Liver (tissue), 9 donors: ENCODE measurements around the gene SDK2. TPM values are rescaled to one million over a fixed set of nuclear protein-coding genes. Genes with fewer than 3 reads are reported as not detected.

Experiments used
- DNase-seq: peaks from one replicate; pipeline ENCODE4 v3.0.0-alpha.2; 2017; ENCODE audit warnings: low spot score
- H3K27ac ChIP-seq, 2 donors: one replicate each; pipeline ENCODE4 v1.7.0; 2013; ENCODE audit warnings: inconsistent platforms in 2 of 2, low read length in 2 of 2, control low read depth in 1 of 2, low read depth in 1 of 2, mild to moderate bottlenecking in 1 of 2
- H3K27me3 ChIP-seq, 4 donors: one replicate each; pipeline versions ENCODE4 v1.6.1 to v1.7.0; 2013; ENCODE audit warnings: low read length in 3 of 4, inconsistent platforms in 1 of 4, mild to moderate bottlenecking in 1 of 4, moderate library complexity in 1 of 4; ENCODE audit not compliant: control insufficient read depth in 4 of 4, insufficient read depth in 4 of 4
- H3K36me3 ChIP-seq, 4 donors: one replicate each; pipeline versions ENCODE4 v1.6.1 to v1.7.0; 2013; ENCODE audit warnings: low read length in 3 of 4, mild to moderate bottlenecking in 3 of 4, low read depth in 1 of 4, moderate library complexity in 1 of 4; ENCODE audit not compliant: control insufficient read depth in 4 of 4, insufficient read depth in 3 of 4
- H3K4me1 ChIP-seq, 4 donors: one replicate each; pipeline versions ENCODE4 v1.6.1 to v1.7.0; 2013; ENCODE audit warnings: low read length in 3 of 4, mild to moderate bottlenecking in 3 of 4, moderate library complexity in 1 of 4; ENCODE audit not compliant: control insufficient read depth in 4 of 4, insufficient read depth in 4 of 4
- H3K4me3 ChIP-seq, 3 donors: one replicate each; pipeline versions ENCODE4 v1.6.1 to v1.7.0; 2013; ENCODE audit warnings: low read length in 3 of 3, control low read depth in 1 of 3, low read depth in 1 of 3, mild to moderate bottlenecking in 1 of 3
- H3K9ac ChIP-seq, 2 donors: one replicate each; pipeline ENCODE4 v1.7.0; 2013; ENCODE audit warnings: low read length in 2 of 2, mild to moderate bottlenecking in 2 of 2, moderate library complexity in 2 of 2, control low read depth in 1 of 2, low read depth in 1 of 2
- H3K9me3 ChIP-seq, 4 donors: one replicate each; pipeline versions ENCODE4 v1.6.1 to v1.7.0; 2013; ENCODE audit warnings: low read length in 3 of 4; ENCODE audit not compliant: control insufficient read depth in 4 of 4
- ATF3 ChIP-seq: IDR thresholded peaks from 2 replicates; pipeline ENCODE4 v1.6.1; 2016; ENCODE audit warnings: antibody characterized with exemption
- EGR1 ChIP-seq, 2 donors: IDR thresholded peaks; 2 replicates each; pipeline ENCODE4 v1.6.1; 2016 to 2018; ENCODE audit warnings: antibody characterized with exemption in 2 of 2, low read depth in 2 of 2
- FOXA1 ChIP-seq: IDR thresholded peaks from 2 replicates; pipeline ENCODE4 v1.6.1; 2016; ENCODE audit warnings: antibody characterized with exemption
- FOXA2 ChIP-seq: IDR thresholded peaks from 2 replicates; pipeline ENCODE4 v1.6.1; 2016; ENCODE audit warnings: antibody characterized with exemption
- GABPA ChIP-seq, 2 donors: IDR thresholded peaks in 1 of 2; conservative IDR thresholded peaks in 1 of 2; 2 replicates each; pipeline ENCODE4 v1.6.1; 2016; ENCODE audit warnings: antibody characterized with exemption in 2 of 2, mild to moderate bottlenecking in 1 of 2, moderate library complexity in 1 of 2
- HNF4A ChIP-seq, 2 donors: conservative IDR thresholded peaks; 2 replicates each; pipeline ENCODE4 v1.6.1; 2016; ENCODE audit warnings: antibody characterized with exemption in 2 of 2, mild to moderate bottlenecking in 2 of 2
- HNF4G ChIP-seq: IDR thresholded peaks from 2 replicates; pipeline ENCODE4 v1.6.1; 2016; ENCODE audit warnings: antibody characterized with exemption
- JUND ChIP-seq, 2 donors: IDR thresholded peaks; 2 replicates each; pipeline ENCODE4 v1.6.1; 2016; ENCODE audit warnings: antibody characterized with exemption in 2 of 2
- NR2F2 ChIP-seq: IDR thresholded peaks from 2 replicates; pipeline ENCODE4 v1.6.1; 2016; ENCODE audit warnings: antibody characterized with exemption
- RAD21 ChIP-seq, 2 donors: IDR thresholded peaks; 2 replicates each; pipeline ENCODE4 v1.6.1; 2016; ENCODE audit warnings: antibody characterized with exemption in 2 of 2, mild to moderate bottlenecking in 2 of 2
- REST ChIP-seq: IDR thresholded peaks from 2 replicates; pipeline ENCODE4 v1.6.1; 2016; ENCODE audit warnings: antibody characterized with exemption, mild to moderate bottlenecking
- RXRA ChIP-seq, 2 donors: IDR thresholded peaks; 2 replicates each; pipeline ENCODE4 v1.6.1; 2017 to 2018; ENCODE audit warnings: antibody characterized with exemption in 2 of 2, mild to moderate bottlenecking in 1 of 2
- SP1 ChIP-seq: IDR thresholded peaks from 2 replicates; pipeline ENCODE4 v1.6.1; 2018; ENCODE audit warnings: antibody characterized with exemption, mild to moderate bottlenecking
- TAF1 ChIP-seq: conservative IDR thresholded peaks from 2 replicates; pipeline ENCODE4 v1.6.1; 2016; ENCODE audit warnings: antibody characterized with exemption, mild to moderate bottlenecking
- YY1 ChIP-seq: IDR thresholded peaks from 2 replicates; pipeline ENCODE4 v1.6.1; 2016; ENCODE audit warnings: antibody characterized with exemption, mild to moderate bottlenecking
- WGBS: extraction: QIAGEN DNeasy Blood & Tissue Kit; methylation state at CpG from one replicate; pipeline ENCODE4 v1.1.7; 2013; 5-methylcytosine and 5-hydroxymethylcytosine counted together
- polyA plus RNA-seq, 2 donors: library from polyadenylated mRNA; stranded (reverse) in 1 of 2; unstranded in 1 of 2; fragments of 200-250 nt in 1 of 2; fragments of >200 nt in 1 of 2; fragmentation: Nextera tagmentation in 1 of 2; extraction: Ambion mirVana in 1 of 2; gene quantifications; one replicate each; pipeline versions ENCODE4 v1.2.1 to v1.2.3, GENCODE V29; 2013 to 2015
- total RNA-seq, 2 donors: library from RNA; depleted of rRNA; stranded (reverse); fragments of >200 nt; gene quantifications; one replicate each; pipeline ENCODE4 v1.2.3, GENCODE V29; 2014
- TF ChIP-seq, protein P1 (sequence below): fragments of 150-350 bp; IDR thresholded peaks from 2 replicates; pipeline ENCODE4 v1.5.1; 2017; ENCODE audit warnings: improper control_type of control experiment, low read depth, low read length; ENCODE audit not compliant: missing input control
- TF ChIP-seq, protein P2 (sequence below): IDR thresholded peaks from 2 replicates; pipeline ENCODE4 v1.6.1; 2016; ENCODE audit warnings: antibody characterized with exemption
- TF ChIP-seq, protein P3 (sequence below): IDR thresholded peaks from 2 replicates; pipeline ENCODE4 v1.6.1; 2016; ENCODE audit warnings: antibody characterized with exemption
- donor health status: healthy.
- donor health status: healthy.
- donor health status: healthy.
- donor health status: healthy.
- donor health status: healthy.

SDK2 gene
- total and polyA plus RNA-seq, 4 donors = 0.05 to 0.42 (median 0.10) TPM

GRCh38 chr17:73364155-73364522, 280.1 kb downstream of the SDK2 start:
- H3K27ac ChIP-seq = no peak overlapping the region
- H3K9me3 ChIP-seq = no peaks in the 10 kb centered on the region
- H3K4me3 ChIP-seq = no peak overlapping the region
- H3K4me1 ChIP-seq = no peaks in the 10 kb centered on the region
- 93% methylated on average over 4 of the region's 4 CpGs for WGBS
- no peaks in the 10 kb centered on the region for H3K27me3 ChIP-seq
- no peaks in the 10 kb centered on the region for H3K36me3 ChIP-seq
- no peak for DNase-seq
- no peak for TF ChIP-seq REST
- TF ChIP-seq HNF4G = no peak
- no peak for TF ChIP-seq NR2F2
- no peak for TF ChIP-seq RAD21 (IDR thresholded peaks at IDR 0.05)
- TF ChIP-seq, protein P1, sequence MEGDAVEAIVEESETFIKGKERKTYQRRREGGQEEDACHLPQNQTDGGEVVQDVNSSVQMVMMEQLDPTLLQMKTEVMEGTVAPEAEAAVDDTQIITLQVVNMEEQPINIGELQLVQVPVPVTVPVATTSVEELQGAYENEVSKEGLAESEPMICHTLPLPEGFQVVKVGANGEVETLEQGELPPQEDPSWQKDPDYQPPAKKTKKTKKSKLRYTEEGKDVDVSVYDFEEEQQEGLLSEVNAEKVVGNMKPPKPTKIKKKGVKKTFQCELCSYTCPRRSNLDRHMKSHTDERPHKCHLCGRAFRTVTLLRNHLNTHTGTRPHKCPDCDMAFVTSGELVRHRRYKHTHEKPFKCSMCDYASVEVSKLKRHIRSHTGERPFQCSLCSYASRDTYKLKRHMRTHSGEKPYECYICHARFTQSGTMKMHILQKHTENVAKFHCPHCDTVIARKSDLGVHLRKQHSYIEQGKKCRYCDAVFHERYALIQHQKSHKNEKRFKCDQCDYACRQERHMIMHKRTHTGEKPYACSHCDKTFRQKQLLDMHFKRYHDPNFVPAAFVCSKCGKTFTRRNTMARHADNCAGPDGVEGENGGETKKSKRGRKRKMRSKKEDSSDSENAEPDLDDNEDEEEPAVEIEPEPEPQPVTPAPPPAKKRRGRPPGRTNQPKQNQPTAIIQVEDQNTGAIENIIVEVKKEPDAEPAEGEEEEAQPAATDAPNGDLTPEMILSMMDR = no peak
- TF ChIP-seq HNF4A (conservative IDR thresholded peaks at IDR 0.05) = no peak
- TF ChIP-seq SP1 = no peak
- TF ChIP-seq JUND (IDR thresholded peaks at IDR 0.05) = no peak
- TF ChIP-seq, protein P2, sequence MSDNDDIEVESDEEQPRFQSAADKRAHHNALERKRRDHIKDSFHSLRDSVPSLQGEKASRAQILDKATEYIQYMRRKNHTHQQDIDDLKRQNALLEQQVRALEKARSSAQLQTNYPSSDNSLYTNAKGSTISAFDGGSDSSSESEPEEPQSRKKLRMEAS = no peak
- TF ChIP-seq EGR1 (IDR thresholded peaks at IDR 0.05; ENCODE audit: low read depth in 2 of 2) = no peak
- TF ChIP-seq YY1 = no peak
- no peak for TF ChIP-seq TAF1
- TF ChIP-seq FOXA1 = no peak
- TF ChIP-seq GABPA (IDR thresholded peaks at IDR 0.05 in 1 of 2, conservative IDR thresholded peaks at IDR 0.05 in 1 of 2) = no peak
- TF ChIP-seq ATF3 = no peak
- TF ChIP-seq RXRA (IDR thresholded peaks at IDR 0.05) = no peak
- no peak for TF ChIP-seq FOXA2
- TF ChIP-seq, protein P3, sequence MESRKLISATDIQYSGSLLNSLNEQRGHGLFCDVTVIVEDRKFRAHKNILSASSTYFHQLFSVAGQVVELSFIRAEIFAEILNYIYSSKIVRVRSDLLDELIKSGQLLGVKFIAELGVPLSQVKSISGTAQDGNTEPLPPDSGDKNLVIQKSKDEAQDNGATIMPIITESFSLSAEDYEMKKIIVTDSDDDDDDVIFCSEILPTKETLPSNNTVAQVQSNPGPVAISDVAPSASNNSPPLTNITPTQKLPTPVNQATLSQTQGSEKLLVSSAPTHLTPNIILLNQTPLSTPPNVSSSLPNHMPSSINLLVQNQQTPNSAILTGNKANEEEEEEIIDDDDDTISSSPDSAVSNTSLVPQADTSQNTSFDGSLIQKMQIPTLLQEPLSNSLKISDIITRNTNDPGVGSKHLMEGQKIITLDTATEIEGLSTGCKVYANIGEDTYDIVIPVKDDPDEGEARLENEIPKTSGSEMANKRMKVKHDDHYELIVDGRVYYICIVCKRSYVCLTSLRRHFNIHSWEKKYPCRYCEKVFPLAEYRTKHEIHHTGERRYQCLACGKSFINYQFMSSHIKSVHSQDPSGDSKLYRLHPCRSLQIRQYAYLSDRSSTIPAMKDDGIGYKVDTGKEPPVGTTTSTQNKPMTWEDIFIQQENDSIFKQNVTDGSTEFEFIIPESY = no peak
- no peak overlapping the region for H3K9ac ChIP-seq
